ENCODE data around the gene OR52E4. TPM values are rescaled to one million over a fixed set of nuclear protein-coding genes. Genes with fewer than 3 reads are reported as not detected.

Gene OR52E4
- polyA plus RNA-seq = not detected

- no peaks in the 10 kb centered on the region for H3K36me3 ChIP-seq (ENCODE audit: control insufficient read depth in 2 of 2, insufficient read depth in 2 of 2, low read length in 1 of 2)
- H3K27ac ChIP-seq (ENCODE audit: low read depth in 2 of 2, low read length in 1 of 2) = no peak within 1 kb of the TSS
- no peaks in the 10 kb centered on the region for H3K27me3 ChIP-seq (ENCODE audit: control insufficient read depth in 1 of 2, insufficient read depth in 2 of 2, low read length in 2 of 2)
- H3K9me3 ChIP-seq (ENCODE audit: control insufficient read depth in 2 of 2, insufficient read depth in 1 of 2, low read depth in 1 of 2, low read length in 1 of 2) = no peaks in the 10 kb centered on the region
- H3K4me1 ChIP-seq (ENCODE audit: control insufficient read depth in 2 of 2, insufficient read depth in 2 of 2, low read length in 1 of 2) = no peaks in the 10 kb centered on the region
- H3K4me3 ChIP-seq (ENCODE audit: low read depth in 1 of 2, low read length in 2 of 2) = no peak within 1 kb of the TSS
- WGBS, 2 donors = 67 to 68% methylated on average over 4 of the region's 4 CpGs
These were observed at the start of gene OR52E4 for GRCh38 chr11:5880329-5880728. Gene OR52E4 (plus strand): TSS chr11:5880629. CDS start chr11:5884293, 3,664 bp downstream.

GRCh38 chr11:5831196-5831829 lies 49.1 kb upstream of the OR52E4 start:
- 75 to 85% methylated on average over 6 of the region's 6 CpGs for WGBS, 2 donors

GRCh38 chr11:5833446-5833845 lies 47.0 kb upstream of the OR52E4 start:
- Histone ChIP-seq H3K9me3 (ENCODE audit: control insufficient read depth in 2 of 2, insufficient read depth in 1 of 2, low read depth in 1 of 2, low read length in 1 of 2) (no peaks in the 10 kb centered on the region), H3K27me3 (ENCODE audit: control insufficient read depth in 1 of 2, insufficient read depth in 2 of 2, low read length in 2 of 2) (no peaks in the 10 kb centered on the region), H3K4me3 (ENCODE audit: low read depth in 1 of 2, low read length in 2 of 2) (no peak overlapping the region), H3K36me3 (ENCODE audit: control insufficient read depth in 2 of 2, insufficient read depth in 2 of 2, low read length in 1 of 2) (no peaks in the 10 kb centered on the region), H3K4me1 (ENCODE audit: control insufficient read depth in 2 of 2, insufficient read depth in 2 of 2, low read length in 1 of 2) (no peaks in the 10 kb centered on the region), H3K27ac (ENCODE audit: low read depth in 2 of 2, low read length in 1 of 2) (no peak overlapping the region)
- WGBS, 2 donors = 39 to 52% methylated on average over 2 of the region's 2 CpGs

More at GRCh38 chr11:5831196-5831829, 49.1 kb upstream of the OR52E4 start:
- Histone ChIP-seq H3K36me3 (ENCODE audit: control insufficient read depth in 2 of 2, insufficient read depth in 2 of 2, low read length in 1 of 2) (no peaks in the 10 kb centered on the region), H3K9me3 (ENCODE audit: control insufficient read depth in 2 of 2, insufficient read depth in 1 of 2, low read depth in 1 of 2, low read length in 1 of 2) (no peaks in the 10 kb centered on the region), H3K4me3 (ENCODE audit: low read depth in 1 of 2, low read length in 2 of 2) (no peak overlapping the region), H3K27me3 (ENCODE audit: control insufficient read depth in 1 of 2, insufficient read depth in 2 of 2, low read length in 2 of 2) (no peaks in the 10 kb centered on the region), H3K27ac (ENCODE audit: low read depth in 2 of 2, low read length in 1 of 2) (no peak overlapping the region), H3K4me1 (ENCODE audit: control insufficient read depth in 2 of 2, insufficient read depth in 2 of 2, low read length in 1 of 2) (no peaks in the 10 kb centered on the region)

- no peak overlapping the region for H3K4me3 ChIP-seq (ENCODE audit: low read depth in 1 of 2, low read length in 2 of 2)
- H3K9me3 ChIP-seq (ENCODE audit: control insufficient read depth in 2 of 2, insufficient read depth in 1 of 2, low read depth in 1 of 2, low read length in 1 of 2) = no peaks in the 10 kb centered on the region
- H3K27ac ChIP-seq (ENCODE audit: low read depth in 2 of 2, low read length in 1 of 2) = no peak overlapping the region
- H3K27me3 ChIP-seq (ENCODE audit: control insufficient read depth in 1 of 2, insufficient read depth in 2 of 2, low read length in 2 of 2) = no peaks in the 10 kb centered on the region
- WGBS, 2 donors = 85 to 89% methylated on average over 2 of the region's 2 CpGs
- H3K36me3 ChIP-seq (ENCODE audit: control insufficient read depth in 2 of 2, insufficient read depth in 2 of 2, low read length in 1 of 2) = no peaks in the 10 kb centered on the region
- H3K4me1 ChIP-seq (ENCODE audit: control insufficient read depth in 2 of 2, insufficient read depth in 2 of 2, low read length in 1 of 2) = no peaks in the 10 kb centered on the region
These were observed 42.7 kb upstream of the OR52E4 start for GRCh38 chr11:5837695-5838094.

- no peaks in the 10 kb centered on the region for H3K9me3 ChIP-seq (ENCODE audit: control insufficient read depth in 2 of 2, insufficient read depth in 1 of 2, low read depth in 1 of 2, low read length in 1 of 2)
- no peaks in the 10 kb centered on the region for H3K27me3 ChIP-seq (ENCODE audit: control insufficient read depth in 1 of 2, insufficient read depth in 2 of 2, low read length in 2 of 2)
- 41 to 74% methylated on average over 1 of the region's 1 CpG for WGBS, 2 donors
- no peak within 1 kb of the TSS for H3K4me3 ChIP-seq (ENCODE audit: low read depth in 1 of 2, low read length in 2 of 2)
- no peak within 1 kb of the TSS for H3K27ac ChIP-seq (ENCODE audit: low read depth in 2 of 2, low read length in 1 of 2)
- H3K36me3 ChIP-seq (ENCODE audit: control insufficient read depth in 2 of 2, insufficient read depth in 2 of 2, low read length in 1 of 2) = no peaks in the 10 kb centered on the region
- H3K4me1 ChIP-seq (ENCODE audit: control insufficient read depth in 2 of 2, insufficient read depth in 2 of 2, low read length in 1 of 2) = no peaks in the 10 kb centered on the region
These were observed 38.6 kb upstream of the OR52E4 start, which contains the start of gene OR52E6 for GRCh38 chr11:5841797-5842196. Gene OR52E6 (minus strand): TSS chr11:5841897. CDS start chr11:5841897, 0 bp downstream.

- no peaks in the 10 kb centered on the region for H3K36me3 ChIP-seq (ENCODE audit: control insufficient read depth in 2 of 2, insufficient read depth in 2 of 2, low read length in 1 of 2)
- H3K4me3 ChIP-seq (ENCODE audit: low read depth in 1 of 2, low read length in 2 of 2) = no peak overlapping the region
- 48 to 55% methylated on average over 1 of the region's 1 CpG for WGBS, 2 donors
- H3K4me1 ChIP-seq (ENCODE audit: control insufficient read depth in 2 of 2, insufficient read depth in 2 of 2, low read length in 1 of 2) = no peaks in the 10 kb centered on the region
- H3K9me3 ChIP-seq (ENCODE audit: control insufficient read depth in 2 of 2, insufficient read depth in 1 of 2, low read depth in 1 of 2, low read length in 1 of 2) = no peaks in the 10 kb centered on the region
- H3K27me3 ChIP-seq (ENCODE audit: control insufficient read depth in 1 of 2, insufficient read depth in 2 of 2, low read length in 2 of 2) = no peaks in the 10 kb centered on the region
- H3K27ac ChIP-seq (ENCODE audit: low read depth in 2 of 2, low read length in 1 of 2) = no peak overlapping the region
These were observed 33.7 kb upstream of the OR52E4 start for GRCh38 chr11:5846701-5847100.

GRCh38 chr11:5847711-5848110 lies 32.7 kb upstream of the OR52E4 start:
- Histone ChIP-seq H3K9me3 (ENCODE audit: control insufficient read depth in 2 of 2, insufficient read depth in 1 of 2, low read depth in 1 of 2, low read length in 1 of 2) (no peaks in the 10 kb centered on the region), H3K27ac (ENCODE audit: low read depth in 2 of 2, low read length in 1 of 2) (no peak overlapping the region), H3K4me1 (ENCODE audit: control insufficient read depth in 2 of 2, insufficient read depth in 2 of 2, low read length in 1 of 2) (no peaks in the 10 kb centered on the region), H3K4me3 (ENCODE audit: low read depth in 1 of 2, low read length in 2 of 2) (no peak overlapping the region), H3K27me3 (ENCODE audit: control insufficient read depth in 1 of 2, insufficient read depth in 2 of 2, low read length in 2 of 2) (no peaks in the 10 kb centered on the region), H3K36me3 (ENCODE audit: control insufficient read depth in 2 of 2, insufficient read depth in 2 of 2, low read length in 1 of 2) (no peaks in the 10 kb centered on the region)

GRCh38 chr11:5851002-5851401 lies 29.4 kb upstream of the OR52E4 start:
- no peaks in the 10 kb centered on the region for H3K36me3 ChIP-seq (ENCODE audit: control insufficient read depth in 2 of 2, insufficient read depth in 2 of 2, low read length in 1 of 2)
- H3K27me3 ChIP-seq (ENCODE audit: control insufficient read depth in 1 of 2, insufficient read depth in 2 of 2, low read length in 2 of 2) = no peaks in the 10 kb centered on the region
- no peak overlapping the region for H3K4me3 ChIP-seq (ENCODE audit: low read depth in 1 of 2, low read length in 2 of 2)
- no peak overlapping the region for H3K27ac ChIP-seq (ENCODE audit: low read depth in 2 of 2, low read length in 1 of 2)
- WGBS, 2 donors = 92 to 96% methylated on average over 1 of the region's 1 CpG
- H3K9me3 ChIP-seq (ENCODE audit: control insufficient read depth in 2 of 2, insufficient read depth in 1 of 2, low read depth in 1 of 2, low read length in 1 of 2) = no peaks in the 10 kb centered on the region
- no peaks in the 10 kb centered on the region for H3K4me1 ChIP-seq (ENCODE audit: control insufficient read depth in 2 of 2, insufficient read depth in 2 of 2, low read length in 1 of 2)

GRCh38 chr11:5857590-5857989 lies 22.8 kb upstream of the OR52E4 start, which contains the start of gene OR52E8:
Gene OR52E8 (minus strand): TSS chr11:5857690. CDS start chr11:5857690, 0 bp downstream.
- no peak within 1 kb of the TSS for H3K27ac ChIP-seq (ENCODE audit: low read depth in 2 of 2, low read length in 1 of 2)
- H3K36me3 ChIP-seq (ENCODE audit: control insufficient read depth in 2 of 2, insufficient read depth in 2 of 2, low read length in 1 of 2) = no peaks in the 10 kb centered on the region
- 94% methylated on average over 3 of the region's 3 CpGs for WGBS, 2 donors
- H3K4me3 ChIP-seq (ENCODE audit: low read depth in 1 of 2, low read length in 2 of 2) = no peak within 1 kb of the TSS
- no peaks in the 10 kb centered on the region for H3K27me3 ChIP-seq (ENCODE audit: control insufficient read depth in 1 of 2, insufficient read depth in 2 of 2, low read length in 2 of 2)
- H3K9me3 ChIP-seq (ENCODE audit: control insufficient read depth in 2 of 2, insufficient read depth in 1 of 2, low read depth in 1 of 2, low read length in 1 of 2) = no peaks in the 10 kb centered on the region
- H3K4me1 ChIP-seq (ENCODE audit: control insufficient read depth in 2 of 2, insufficient read depth in 2 of 2, low read length in 1 of 2) = no peaks in the 10 kb centered on the region

- Histone ChIP-seq H3K27ac (ENCODE audit: low read depth in 2 of 2, low read length in 1 of 2) (no peak overlapping the region), H3K4me1 (ENCODE audit: control insufficient read depth in 2 of 2, insufficient read depth in 2 of 2, low read length in 1 of 2) (no peaks in the 10 kb centered on the region), H3K36me3 (ENCODE audit: control insufficient read depth in 2 of 2, insufficient read depth in 2 of 2, low read length in 1 of 2) (no peaks in the 10 kb centered on the region), H3K4me3 (ENCODE audit: low read depth in 1 of 2, low read length in 2 of 2) (no peak overlapping the region), H3K9me3 (ENCODE audit: control insufficient read depth in 2 of 2, insufficient read depth in 1 of 2, low read depth in 1 of 2, low read length in 1 of 2) (no peaks in the 10 kb centered on the region), H3K27me3 (ENCODE audit: control insufficient read depth in 1 of 2, insufficient read depth in 2 of 2, low read length in 2 of 2) (no peaks in the 10 kb centered on the region)
- 75 to 85% methylated on average over 2 of the region's 2 CpGs for WGBS, 2 donors
These were observed 14.6 kb upstream of the OR52E4 start for GRCh38 chr11:5865826-5866225.

Measured in esophagus (tissue), 2 donors.